HG03108 (cell line): ENCODE measurements around the gene MTHFD1L.

Experiments used
- ATAC-seq: cut with Tn5 transposase; IDR thresholded peaks from one replicate; pipeline ENCODE4 v1.9.1; 2021; ENCODE audit warnings: moderate library complexity; ENCODE audit not compliant: unreplicated experiment

The MTHFD1L gene

DNA sequence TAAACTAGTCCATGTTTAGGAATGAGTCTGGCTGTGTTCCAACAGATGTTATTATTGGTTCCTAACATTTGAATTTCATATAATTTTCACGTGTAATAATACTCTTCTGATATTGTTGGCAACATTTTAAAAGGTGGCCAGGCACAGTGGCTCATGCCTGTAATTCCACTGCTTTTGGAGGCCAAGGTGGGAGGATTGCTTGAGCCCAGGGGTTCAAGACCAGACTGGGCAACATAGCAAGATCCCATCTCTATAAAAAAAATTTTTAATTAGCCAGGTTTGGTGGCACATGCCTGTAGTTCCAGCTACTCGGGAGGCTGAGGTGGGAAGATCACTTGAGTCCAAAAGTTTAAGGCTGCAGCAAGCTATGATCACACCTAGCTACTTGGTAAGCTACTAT lies 116.2 kb downstream of the MTHFD1L start:
- ATAC-seq, result no peak

DNA sequence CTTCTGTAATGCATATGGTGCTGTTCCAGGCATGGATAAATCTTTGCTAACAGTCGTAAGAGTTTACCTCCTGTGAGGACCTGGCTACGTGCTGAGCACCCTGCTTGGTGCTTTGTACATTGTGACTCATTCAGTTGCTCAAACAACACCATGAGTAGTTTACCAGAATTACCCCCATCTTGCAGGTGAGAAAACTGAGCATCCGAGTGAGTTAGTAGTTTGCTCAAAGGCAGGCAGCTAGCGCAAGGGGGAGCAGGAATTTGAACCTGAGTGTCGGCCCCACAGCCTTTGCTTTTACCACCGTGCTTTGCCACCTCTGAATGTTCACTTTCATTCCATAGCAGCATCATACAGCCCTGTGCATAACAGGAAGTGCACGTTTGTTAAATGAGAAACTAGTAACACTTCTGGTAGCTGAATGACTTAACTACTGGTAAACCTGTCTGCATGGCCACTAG lies 121.9 kb downstream of the MTHFD1L start:
- peak; percentile 90 for ATAC-seq

GRCh38 chr6:150987855-150988464 lies 122.5 kb downstream of the MTHFD1L start:
- ATAC-seq, result no peak

DNA sequence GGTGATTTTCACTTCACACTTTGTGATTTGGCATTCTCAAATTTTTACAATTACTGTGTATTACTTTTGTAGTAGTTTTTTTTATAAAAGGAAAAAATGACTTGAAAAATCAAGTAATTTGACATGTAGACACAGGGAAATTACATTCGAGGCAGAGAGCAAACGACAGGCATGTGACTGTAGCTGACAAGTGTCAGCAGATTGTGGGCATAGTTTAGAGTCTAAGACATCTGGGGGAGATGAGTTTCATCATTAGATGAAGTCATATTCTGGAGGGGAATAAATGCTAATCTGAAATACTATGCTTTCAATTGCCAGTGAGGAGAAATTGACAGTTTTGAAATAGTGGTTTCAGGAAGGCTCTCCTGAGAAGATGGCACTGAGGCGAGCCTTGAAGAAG lies 126.0 kb downstream of the MTHFD1L start:
- ATAC-seq, result no peak

- no peak for ATAC-seq
These were observed 126.8 kb downstream of the MTHFD1L start for GRCh38 chr6:150992262-150992661.

DNA sequence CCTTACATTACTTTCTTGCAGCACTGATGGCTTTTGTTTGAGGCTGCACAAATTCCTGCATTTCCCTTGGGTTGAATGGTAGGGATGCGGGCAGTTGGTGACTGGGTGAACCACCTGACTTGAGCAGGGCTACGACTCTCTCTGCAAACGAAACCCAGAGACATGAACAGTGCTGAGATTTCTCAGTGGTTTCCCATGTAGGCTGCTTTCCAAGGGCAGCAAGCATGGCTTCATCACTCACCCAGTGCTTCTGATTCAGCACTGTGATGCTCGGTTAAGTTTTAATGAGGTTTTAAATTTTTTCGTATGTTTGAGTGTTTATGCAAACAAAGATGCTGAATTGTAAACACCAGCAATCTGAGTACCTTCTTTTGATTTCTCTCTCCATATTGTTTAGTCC lies 127.2 kb downstream of the MTHFD1L start:
- no peak for ATAC-seq

DNA sequence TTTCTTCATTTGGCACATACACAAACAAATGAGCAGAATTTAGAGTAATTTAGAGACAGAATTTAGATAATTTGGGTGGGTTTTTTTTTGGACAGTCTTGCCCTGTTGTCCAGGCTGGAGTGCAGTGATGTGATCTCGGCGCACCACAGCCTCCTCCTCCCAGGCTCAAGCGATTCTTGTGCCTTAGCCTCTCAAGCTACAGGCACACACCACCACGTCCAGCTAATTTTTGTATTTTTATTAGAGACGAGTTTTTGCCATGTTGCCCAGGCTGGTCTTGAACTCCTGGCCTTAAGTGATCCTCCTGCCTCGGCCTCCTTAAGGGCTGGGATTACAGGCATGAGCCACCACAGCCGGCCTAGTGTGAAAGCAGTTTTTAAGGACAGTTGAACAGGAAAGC lies 127.8 kb downstream of the MTHFD1L start:
- ATAC-seq, result no peak

DNA sequence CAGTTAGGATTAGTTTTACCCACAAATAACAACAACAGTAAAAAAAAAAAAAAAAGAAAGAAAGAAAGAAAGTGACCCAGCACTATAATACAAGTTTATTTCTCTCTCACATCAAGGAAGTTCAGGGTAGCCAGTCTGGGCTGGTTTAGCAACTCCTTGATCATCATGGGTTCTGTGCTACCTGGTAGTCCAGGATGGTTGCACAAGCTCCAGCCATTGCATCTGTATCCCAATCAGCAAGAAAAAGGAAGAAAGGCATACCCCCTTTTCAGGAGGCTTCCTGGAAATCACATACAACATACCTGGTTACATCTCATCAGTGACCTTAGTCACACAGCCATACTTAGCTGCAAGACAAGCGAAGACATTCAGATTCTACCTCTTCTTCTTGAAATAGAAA lies 128.5 kb downstream of the MTHFD1L start:
- ATAC-seq, result no peak

GRCh38 chr6:150996968-150997367 lies 131.5 kb downstream of the MTHFD1L start:
- no peak for ATAC-seq

- no peak for ATAC-seq
These were observed 133.6 kb downstream of the MTHFD1L start for GRCh38 chr6:150999107-150999506.

DNA sequence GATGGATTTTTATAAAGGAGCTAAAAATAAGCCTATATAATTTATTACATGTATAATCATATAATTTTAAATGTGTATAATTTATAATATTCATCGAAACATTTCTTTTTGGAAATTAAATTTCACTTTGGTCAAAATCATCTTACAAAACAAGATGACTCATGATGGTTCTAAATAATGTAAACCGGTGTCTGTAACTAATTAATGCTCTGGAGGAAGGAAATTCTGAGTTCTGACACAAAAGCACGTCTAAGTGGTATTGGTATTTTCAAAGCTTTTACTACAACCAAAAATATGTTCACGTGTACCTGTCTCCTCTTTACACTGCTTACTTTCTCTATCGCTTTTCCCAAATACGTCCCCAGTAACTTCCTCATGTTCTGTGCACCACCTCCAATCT lies 134.1 kb downstream of the MTHFD1L start:
- no peak for ATAC-seq

- ATAC-seq, result no peak
These were observed 136.0 kb downstream of the MTHFD1L start for GRCh38 chr6:151001387-151002056.

DNA sequence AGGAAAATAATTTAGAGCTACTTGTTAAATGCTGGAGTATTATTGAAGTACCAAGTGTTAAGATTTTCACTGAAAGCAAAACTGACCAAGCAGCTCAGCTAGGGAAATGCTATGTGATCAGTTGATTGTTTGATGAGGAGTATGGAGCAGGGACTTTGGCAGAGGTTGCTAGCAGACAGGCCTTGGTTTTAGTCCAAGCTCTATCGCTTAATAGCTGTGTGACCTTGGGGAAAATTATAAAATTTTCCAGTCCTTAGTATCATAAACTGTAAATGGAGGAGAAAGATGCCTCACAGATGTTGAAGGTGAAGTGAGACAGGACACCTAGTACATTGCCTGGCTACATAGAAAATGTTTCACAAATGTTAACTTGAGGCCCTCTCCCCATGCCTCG lies 136.6 kb downstream of the MTHFD1L start:
- ATAC-seq, result no peak

DNA sequence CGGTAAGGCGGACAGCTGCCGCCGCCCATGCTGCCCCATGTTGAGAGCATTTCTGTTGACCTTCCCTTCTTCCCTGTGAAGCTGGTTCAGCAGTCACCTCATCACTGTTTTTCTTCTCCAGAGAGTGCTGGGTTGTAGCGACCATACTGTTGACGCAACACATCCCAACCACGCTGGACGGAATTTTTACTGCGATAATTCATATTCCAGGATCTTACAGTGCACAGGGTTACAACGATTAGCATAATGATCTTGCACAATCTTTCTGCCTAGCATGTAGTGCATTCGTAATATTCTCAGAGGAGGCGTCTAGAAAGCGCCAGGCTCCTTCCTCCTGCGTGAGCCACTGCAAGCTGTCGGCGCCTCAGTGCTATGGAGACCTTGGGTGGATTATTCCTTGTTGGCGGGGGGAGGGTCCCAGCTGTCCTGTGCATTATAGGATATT lies 137.0 kb downstream of the MTHFD1L start:
- ATAC-seq, result no peak

DNA sequence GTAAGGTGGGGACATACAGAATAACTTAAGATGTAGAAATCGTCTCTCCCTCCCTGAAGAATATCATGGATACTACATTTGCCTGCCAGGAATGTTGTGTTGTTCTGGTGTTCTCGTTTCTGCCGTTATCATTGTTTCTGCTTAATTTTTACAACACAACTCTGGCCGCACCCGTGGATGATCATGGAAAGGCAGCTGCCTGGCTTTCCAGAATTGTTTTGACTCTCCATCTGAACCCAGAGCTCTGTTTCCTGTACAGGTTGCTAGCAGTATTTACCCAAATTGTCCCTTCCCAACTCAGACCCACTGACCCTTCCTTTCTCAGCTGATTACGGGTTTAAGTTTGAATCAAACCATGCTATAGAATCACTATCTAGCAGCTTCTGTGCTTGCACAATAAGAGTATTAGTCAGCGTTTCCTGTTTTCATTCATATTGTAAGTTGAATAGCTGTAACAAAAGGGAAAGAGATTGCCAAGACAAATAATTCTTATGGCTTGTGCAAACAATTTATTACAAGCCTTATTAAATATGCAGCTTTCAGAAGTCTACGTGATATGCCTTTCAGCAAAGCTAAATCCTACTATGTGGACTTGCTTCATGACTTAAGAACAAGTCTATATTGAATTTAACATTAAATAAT lies 139.0 kb downstream of the MTHFD1L start:
- no peak for ATAC-seq

DNA sequence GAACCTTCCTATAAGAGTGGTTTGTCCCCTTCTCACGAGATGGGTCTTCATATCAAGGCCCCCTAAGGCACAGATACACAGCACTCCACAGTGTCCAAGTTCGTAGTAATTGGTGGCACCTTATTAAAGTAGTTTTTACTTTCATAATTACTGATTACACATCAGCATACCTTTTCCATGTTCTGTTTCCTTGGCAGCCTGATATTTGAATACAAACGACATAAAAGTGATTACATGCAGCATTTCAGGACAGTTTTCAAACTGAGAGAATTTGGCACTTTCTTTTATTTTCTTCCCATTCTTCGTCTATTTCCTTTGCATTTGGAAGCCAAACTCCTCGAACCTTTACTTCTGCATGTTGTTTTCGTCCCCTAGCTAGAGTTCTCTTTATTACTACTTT lies 139.7 kb downstream of the MTHFD1L start:
- ATAC-seq, result no peak

DNA sequence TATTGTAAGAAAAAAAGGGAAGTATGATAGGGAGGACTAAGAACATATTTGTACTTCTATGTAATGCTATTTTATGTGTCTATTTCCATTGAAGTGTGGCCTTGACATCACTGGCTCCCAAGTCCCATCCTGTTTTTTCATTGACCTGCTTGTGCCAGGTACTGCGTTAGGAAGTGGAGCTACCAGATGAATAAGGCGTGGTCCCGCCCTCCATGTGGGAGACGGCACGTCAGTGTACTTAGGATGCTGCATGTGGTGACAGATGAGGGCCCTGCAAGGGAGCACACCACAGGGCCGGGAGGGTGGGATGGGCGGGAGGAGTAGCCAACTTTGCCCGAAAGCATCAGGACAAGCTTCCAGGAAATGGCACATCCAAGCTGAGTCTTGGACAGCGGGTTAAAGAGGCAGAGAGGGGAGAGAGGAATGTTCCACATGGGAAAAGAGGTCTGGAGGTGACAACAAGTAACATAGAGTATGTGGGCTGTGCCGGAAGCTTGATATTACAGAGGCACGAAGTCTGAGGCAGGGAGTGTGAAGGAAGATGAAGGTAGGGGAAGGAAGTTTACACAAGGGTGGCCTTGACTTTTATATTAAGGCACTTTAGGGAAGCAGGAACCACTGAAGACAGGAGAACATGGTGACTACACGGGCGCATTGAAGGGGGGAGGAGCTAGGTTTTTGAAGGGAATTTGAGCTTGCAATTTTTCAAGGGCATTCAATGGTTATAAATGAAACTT lies 140.6 kb downstream of the MTHFD1L start:
- no peak for ATAC-seq

DNA sequence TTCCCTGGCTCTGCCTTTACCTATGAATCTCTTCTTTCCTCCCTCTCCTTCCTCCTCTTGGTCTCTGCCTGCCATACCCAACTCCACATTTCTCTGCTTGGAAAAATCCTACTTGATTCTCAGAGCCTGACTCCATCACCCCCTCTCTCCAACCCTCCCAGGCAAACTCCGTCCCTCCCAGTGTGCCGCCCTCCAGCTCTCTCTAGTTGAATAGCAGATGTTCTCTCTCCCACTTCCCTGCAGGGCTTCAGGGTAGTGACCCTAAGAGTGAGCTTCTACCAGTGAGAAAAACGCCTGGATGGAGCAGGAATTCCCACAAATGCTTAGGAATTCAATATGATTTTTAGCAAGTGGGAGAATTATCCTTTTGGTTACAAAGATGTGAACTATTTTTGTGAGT lies 141.6 kb downstream of the MTHFD1L start:
- ATAC-seq, result no peak

DNA sequence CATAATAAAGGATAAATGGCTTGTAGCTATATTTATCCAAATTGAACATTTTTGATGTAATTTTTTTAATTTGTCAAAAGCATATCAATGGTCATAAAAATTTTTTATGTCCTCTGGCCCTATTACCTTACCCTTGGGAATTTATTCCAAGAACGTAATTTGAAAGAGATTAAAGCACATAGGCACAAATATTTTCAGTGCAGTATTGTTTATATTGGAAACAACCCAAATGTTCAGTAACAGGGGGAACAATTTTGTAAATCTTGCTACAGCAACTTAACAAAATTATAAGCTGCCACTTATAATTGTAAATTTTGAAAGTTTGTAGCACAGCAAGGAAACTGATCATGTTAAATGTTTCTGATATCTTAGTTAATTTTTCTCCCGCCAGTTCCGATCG lies 142.4 kb downstream of the MTHFD1L start:
- no peak for ATAC-seq

GRCh38 chr6:151008425-151008824 lies 142.9 kb downstream of the MTHFD1L start:
- ATAC-seq, result no peak

DNA sequence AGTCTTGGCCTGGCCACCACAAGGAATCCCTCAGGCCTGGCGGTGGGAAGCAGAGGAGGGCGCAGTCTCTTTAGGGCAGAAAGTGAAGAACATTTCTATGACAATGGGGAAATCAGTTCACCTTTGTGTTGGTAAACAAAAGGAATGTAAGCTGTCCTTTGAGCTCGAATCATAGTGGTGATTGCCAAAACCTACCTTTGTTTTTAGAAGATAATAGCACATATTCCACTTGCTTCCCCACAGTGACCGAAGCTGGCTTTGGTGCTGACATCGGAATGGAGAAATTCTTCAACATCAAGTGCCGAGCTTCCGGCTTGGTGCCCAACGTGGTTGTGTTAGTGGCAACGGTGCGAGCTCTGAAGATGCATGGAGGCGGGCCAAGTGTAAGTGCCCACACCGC lies 144.1 kb downstream of the MTHFD1L start:
- no peak for ATAC-seq

- no peak for ATAC-seq
These were observed 144.6 kb downstream of the MTHFD1L start for GRCh38 chr6:151010071-151010470.
